Vagina (tissue), 2 donors: ENCODE results near the gene NRXN3. TPM values are rescaled to one million over a fixed set of nuclear protein-coding genes. Genes with fewer than 3 reads are reported as not detected.

ENCODE experiments used
- DNase-seq, 2 donors: peaks; one replicate each; pipeline ENCODE4 v3.0.0-alpha.2; 2017; ENCODE audit errors: extremely low spot score in 2 of 2
- H3K27ac ChIP-seq: fragments of 200-600 bp; sonication (generic); one replicate; pipeline ENCODE4 v1.5.1; 2019
- H3K27me3 ChIP-seq: fragments of 200-600 bp; sonication (generic); one replicate; pipeline ENCODE4 v1.5.1; 2019
- H3K36me3 ChIP-seq, 2 donors: fragments of 200-600 bp; sonication (generic); one replicate each; pipeline ENCODE4 v1.5.1; 2017 to 2019
- H3K4me1 ChIP-seq: fragments of 200-600 bp; sonication (generic); one replicate; pipeline ENCODE4 v1.5.1; 2019
- H3K4me3 ChIP-seq, 2 donors: fragments of 200-600 bp; sonication (generic); 1 replicate in 1 of 2; 2 replicates in 1 of 2; pipeline ENCODE4 v1.5.1; 2016 to 2019
- H3K9me3 ChIP-seq: fragments of 200-600 bp; sonication (generic); one replicate; pipeline ENCODE4 v1.5.1; 2019
- POLR2A ChIP-seq, 2 donors: fragments of 450-650 bp; IDR thresholded peaks; one replicate each; pipeline ENCODE4 v1.6.1; 2017; ENCODE audit warnings: antibody characterized with exemption in 2 of 2, mild to moderate bottlenecking in 2 of 2, moderate library complexity in 2 of 2
- POLR2AphosphoS5 ChIP-seq, 2 donors: sonication (generic); formaldehyde crosslinking; IDR thresholded peaks; one replicate each; pipeline ENCODE4 v1.9.0; 2017; ENCODE audit warnings: antibody characterized with exemption in 2 of 2, mild to moderate bottlenecking in 2 of 2, low read depth in 1 of 2; ENCODE audit not compliant: insufficient read depth in 1 of 2
- intact Hi-C: fragments of 100-400 bp; cut with DNase I; formaldehyde crosslinking; loops from one replicate; pipeline ENCODE4 v1.15.1; 2023
- total RNA-seq: library from RNA; depleted of rRNA; stranded (reverse); fragments of >200 nt; gene quantifications from one replicate; pipeline ENCODE4 v1.2.3, GENCODE V29; 2016
- TF ChIP-seq, protein P1 (sequence below), 3 experiments: fragments of 450-650 bp in 2 of 3; fragments of 200-600 bp in 1 of 3; sonication (generic) in 1 of 3; IDR thresholded peaks; one replicate each; pipeline ENCODE4 v1.5.1; 2017 to 2019; ENCODE audit warnings: antibody characterized with exemption in 3 of 3, mild to moderate bottlenecking in 2 of 3, moderate library complexity in 2 of 3

NRXN3 gene
- total RNA-seq, 1 donor from 2014 or later, result 4.7 TPM

DNA sequence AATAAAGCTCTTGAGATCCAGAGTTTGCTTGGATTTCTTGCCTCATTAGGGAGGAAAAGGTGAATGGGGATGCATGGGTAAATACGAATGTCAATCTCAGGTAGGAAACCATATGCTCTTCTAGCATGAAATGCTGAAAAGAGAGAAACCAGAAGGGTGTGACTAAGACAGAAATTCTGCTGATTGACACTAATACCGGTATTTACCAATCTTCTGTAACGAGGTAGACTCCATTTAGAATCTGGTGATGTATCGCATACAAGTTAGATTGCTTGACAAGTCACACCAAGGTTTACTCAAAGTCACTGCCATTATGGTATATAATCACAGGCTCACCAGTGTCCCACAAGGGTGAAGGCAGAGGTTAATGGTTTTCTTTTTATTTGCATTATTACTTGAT is 337.9 kb downstream of the NRXN3 start:
- DNase-seq, result no peak
- Histone ChIP-seq H3K4me1 (no peaks in the 10 kb centered on the region), H3K27ac (no peak overlapping the region), H3K36me3 (no peaks in the 10 kb centered on the region), H3K9me3 (no peaks in the 10 kb centered on the region), H3K27me3 (no peaks in the 10 kb centered on the region), H3K4me3 (no peak overlapping the region)
- intact Hi-C loops, result no loop called here
- no peak for TF ChIP-seq POLR2AphosphoS5 (IDR thresholded peaks at IDR 0.05; ENCODE audit: insufficient read depth in 1 of 2, low read depth in 1 of 2)
- TF ChIP-seq, protein P1, sequence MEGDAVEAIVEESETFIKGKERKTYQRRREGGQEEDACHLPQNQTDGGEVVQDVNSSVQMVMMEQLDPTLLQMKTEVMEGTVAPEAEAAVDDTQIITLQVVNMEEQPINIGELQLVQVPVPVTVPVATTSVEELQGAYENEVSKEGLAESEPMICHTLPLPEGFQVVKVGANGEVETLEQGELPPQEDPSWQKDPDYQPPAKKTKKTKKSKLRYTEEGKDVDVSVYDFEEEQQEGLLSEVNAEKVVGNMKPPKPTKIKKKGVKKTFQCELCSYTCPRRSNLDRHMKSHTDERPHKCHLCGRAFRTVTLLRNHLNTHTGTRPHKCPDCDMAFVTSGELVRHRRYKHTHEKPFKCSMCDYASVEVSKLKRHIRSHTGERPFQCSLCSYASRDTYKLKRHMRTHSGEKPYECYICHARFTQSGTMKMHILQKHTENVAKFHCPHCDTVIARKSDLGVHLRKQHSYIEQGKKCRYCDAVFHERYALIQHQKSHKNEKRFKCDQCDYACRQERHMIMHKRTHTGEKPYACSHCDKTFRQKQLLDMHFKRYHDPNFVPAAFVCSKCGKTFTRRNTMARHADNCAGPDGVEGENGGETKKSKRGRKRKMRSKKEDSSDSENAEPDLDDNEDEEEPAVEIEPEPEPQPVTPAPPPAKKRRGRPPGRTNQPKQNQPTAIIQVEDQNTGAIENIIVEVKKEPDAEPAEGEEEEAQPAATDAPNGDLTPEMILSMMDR (IDR thresholded peaks at IDR 0.05), result no peak
- TF ChIP-seq POLR2A (IDR thresholded peaks at IDR 0.05), result no peak

DNA sequence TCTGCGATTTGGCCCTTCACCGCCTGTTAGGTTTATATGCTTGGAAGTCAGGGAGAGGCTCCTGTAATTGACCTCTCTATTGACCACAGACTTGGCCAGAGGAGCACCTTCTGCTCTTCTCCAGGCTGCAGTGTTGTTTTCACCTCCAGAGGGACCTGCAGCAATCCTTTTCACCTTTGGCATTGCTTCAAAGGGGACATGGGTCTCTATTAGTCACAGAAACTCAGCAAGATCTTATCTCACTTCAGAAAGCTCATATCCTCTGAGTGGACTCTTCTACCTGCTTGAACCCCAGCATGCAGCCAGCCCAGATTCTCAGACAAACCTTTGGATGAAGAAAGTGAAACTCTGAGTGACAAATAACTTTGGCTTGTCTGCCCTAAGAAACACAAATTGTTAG is 339.3 kb downstream of the NRXN3 start:
- Histone ChIP-seq H3K4me3 (no peak overlapping the region), H3K4me1 (no peaks in the 10 kb centered on the region), H3K27ac (no peak overlapping the region), H3K27me3 (no peaks in the 10 kb centered on the region), H3K36me3 (no peaks in the 10 kb centered on the region), H3K9me3 (no peaks in the 10 kb centered on the region)
- no peak for DNase-seq
- no peak for TF ChIP-seq POLR2AphosphoS5 (IDR thresholded peaks at IDR 0.05; ENCODE audit: insufficient read depth in 1 of 2, low read depth in 1 of 2)
- TF ChIP-seq POLR2A (IDR thresholded peaks at IDR 0.05), result no peak
- intact Hi-C loops, result no loop called here

DNA sequence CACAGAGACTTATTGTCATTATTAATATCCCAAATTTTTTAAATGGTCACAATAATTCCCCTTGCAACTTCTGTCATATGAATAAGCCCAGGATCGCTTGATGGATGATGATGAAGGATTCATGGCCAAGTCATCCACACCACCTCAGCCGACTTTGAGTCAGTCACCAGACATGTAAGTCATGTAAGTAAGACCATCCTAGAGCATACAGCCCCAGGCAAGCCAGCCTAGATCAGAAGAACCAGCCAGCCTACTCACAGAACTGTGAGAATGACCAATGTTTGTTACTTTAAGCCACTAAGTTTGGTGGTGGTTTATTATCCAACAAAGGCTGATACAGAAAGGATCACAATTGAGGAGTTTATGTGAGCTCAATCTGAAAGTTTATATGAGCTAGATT is 341.8 kb downstream of the NRXN3 start:
- no peaks in the 10 kb centered on the region for H3K9me3 ChIP-seq
- intact Hi-C loops, result no loop called here
- DNase-seq, result no peak
- no peak overlapping the region for H3K27ac ChIP-seq
- no peaks in the 10 kb centered on the region for H3K4me1 ChIP-seq
- H3K36me3 ChIP-seq, result no peaks in the 10 kb centered on the region
- no peak for TF ChIP-seq POLR2AphosphoS5 (IDR thresholded peaks at IDR 0.05; ENCODE audit: insufficient read depth in 1 of 2, low read depth in 1 of 2)
- TF ChIP-seq, protein P1 (IDR thresholded peaks at IDR 0.05), result no peak
- no peak for TF ChIP-seq POLR2A (IDR thresholded peaks at IDR 0.05)
- H3K27me3 ChIP-seq, result no peaks in the 10 kb centered on the region
- no peak overlapping the region for H3K4me3 ChIP-seq

DNA sequence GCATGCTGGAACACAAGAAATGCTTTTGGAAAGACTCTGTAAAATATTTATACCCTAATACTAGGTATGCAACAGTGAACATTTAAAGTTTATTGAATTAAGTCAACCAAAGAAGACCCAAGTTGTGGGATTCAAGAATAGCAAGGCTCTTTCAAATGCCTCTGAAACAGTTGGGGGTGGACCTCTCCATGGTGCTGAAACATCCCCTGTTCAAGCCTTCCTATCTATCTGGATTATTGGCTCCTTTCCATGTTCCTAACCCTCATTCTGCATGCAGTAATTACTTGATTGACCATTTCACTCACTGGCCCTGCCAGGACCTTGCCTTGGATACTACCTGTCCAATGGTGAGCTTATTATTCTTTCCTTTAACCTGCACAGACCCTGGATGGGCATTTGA is 349.7 kb downstream of the NRXN3 start:
- H3K36me3 ChIP-seq, result no peaks in the 10 kb centered on the region
- TF ChIP-seq POLR2A (IDR thresholded peaks at IDR 0.05) (no peak), POLR2AphosphoS5 (IDR thresholded peaks at IDR 0.05; ENCODE audit: insufficient read depth in 1 of 2, low read depth in 1 of 2) (no peak)
- TF ChIP-seq, protein P1 (IDR thresholded peaks at IDR 0.05), result no peak

DNA sequence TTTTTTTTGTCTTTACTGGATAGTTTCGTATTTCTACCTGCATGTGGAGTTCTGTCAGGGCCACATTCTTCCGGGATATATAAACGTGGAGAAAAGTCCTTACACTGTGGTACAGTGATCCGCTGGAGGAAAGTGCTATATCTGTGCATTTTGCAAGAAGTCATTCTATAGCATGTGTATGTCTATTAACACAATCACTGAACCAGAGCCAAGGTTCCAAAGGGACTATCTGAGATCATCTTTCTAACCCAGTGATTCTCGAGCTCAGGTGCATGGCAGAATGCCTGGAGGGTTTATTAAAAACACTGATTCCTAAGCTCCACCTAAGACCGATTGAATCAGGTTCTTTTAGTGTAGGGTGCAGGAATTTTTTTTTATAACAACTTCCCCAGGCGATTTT is 354.0 kb downstream of the NRXN3 start:
- no peak for TF ChIP-seq POLR2AphosphoS5 (IDR thresholded peaks at IDR 0.05; ENCODE audit: insufficient read depth in 1 of 2, low read depth in 1 of 2)
- TF ChIP-seq, protein P1 (IDR thresholded peaks at IDR 0.05), result no peak
- no peak for TF ChIP-seq POLR2A (IDR thresholded peaks at IDR 0.05)
- Histone ChIP-seq H3K4me3 (no peak overlapping the region), H3K9me3 (no peaks in the 10 kb centered on the region), H3K27ac (no peak overlapping the region), H3K4me1 (no peaks in the 10 kb centered on the region), H3K36me3 (no peaks in the 10 kb centered on the region), H3K27me3 (no peaks in the 10 kb centered on the region)
- no peak for DNase-seq
- intact Hi-C loops, result no loop called here

More for the DNA sequence above, 349.7 kb downstream of the NRXN3 start:
- intact Hi-C loops, result no loop called here
- Histone ChIP-seq H3K27ac (no peak overlapping the region), H3K27me3 (no peaks in the 10 kb centered on the region), H3K4me1 (no peaks in the 10 kb centered on the region), H3K4me3 (no peak overlapping the region), H3K9me3 (no peaks in the 10 kb centered on the region)
- no peak for DNase-seq
